H9 (cell line): ENCODE results near the gene FFAR1. TPM values are rescaled to one million over a fixed set of nuclear protein-coding genes. Genes with fewer than 3 reads are reported as not detected.

Source experiments
- DNase-seq: peaks from one replicate; pipeline ENCODE4 v3.0.0-alpha.2; 2017
- H2AFZ ChIP-seq: one replicate; pipeline ENCODE4 v1.6.1; 2013; ENCODE audit warnings: mild to moderate bottlenecking, low read length, control low read depth, moderate library complexity
- H2AK5ac ChIP-seq: 2 replicates; pipeline ENCODE4 v1.6.1; 2013; ENCODE audit warnings: low read length, control low read depth, mixed read lengths; ENCODE audit not compliant: insufficient read length
- H2BK120ac ChIP-seq: one replicate; pipeline ENCODE4 v1.6.1; 2013; ENCODE audit warnings: low read depth, mild to moderate bottlenecking, low read length, control low read depth, inconsistent platforms; ENCODE audit not compliant: poor library complexity, severe bottlenecking
- H2BK12ac ChIP-seq: 2 replicates; pipeline ENCODE4 v1.6.1; 2013; ENCODE audit warnings: low read length, control low read depth, mixed read lengths, low read depth; ENCODE audit not compliant: insufficient read length
- H2BK15ac ChIP-seq: 2 replicates; pipeline ENCODE4 v1.6.1; 2013; ENCODE audit warnings: low read depth, low read length, control low read depth
- H2BK20ac ChIP-seq: one replicate; pipeline ENCODE4 v1.6.1; 2013; ENCODE audit warnings: low read depth, mild to moderate bottlenecking, low read length, control low read depth, inconsistent platforms; ENCODE audit not compliant: poor library complexity, severe bottlenecking
- H2BK5ac ChIP-seq: 2 replicates; pipeline ENCODE4 v1.6.1; 2013; ENCODE audit warnings: low read length, control low read depth, mixed read lengths; ENCODE audit not compliant: insufficient read length
- H3K14ac ChIP-seq: 2 replicates; pipeline ENCODE4 v1.6.1; 2013; ENCODE audit warnings: low read length, control low read depth; ENCODE audit not compliant: insufficient read depth
- H3K18ac ChIP-seq: 2 replicates; pipeline ENCODE4 v1.6.1; 2013; ENCODE audit warnings: low read depth, mild to moderate bottlenecking, mixed read lengths, low read length, control low read depth; ENCODE audit not compliant: insufficient read length
- H3K23ac ChIP-seq: 2 replicates; pipeline ENCODE4 v1.6.1; 2013; ENCODE audit warnings: low read length, control low read depth, mixed read lengths, low read depth; ENCODE audit not compliant: insufficient read length
- H3K23me2 ChIP-seq: 2 replicates; pipeline ENCODE4 v1.6.1; 2013; ENCODE audit warnings: low read depth, mild to moderate bottlenecking, mixed read lengths, low read length, control low read depth; ENCODE audit not compliant: insufficient read length, poor library complexity, severe bottlenecking
- H3K27ac ChIP-seq: 2 replicates; pipeline ENCODE4 v1.5.1; 2013; ENCODE audit warnings: low read length, control low read depth, mixed read lengths, low read depth; ENCODE audit not compliant: insufficient read length
- H3K27me3 ChIP-seq: 2 replicates; pipeline ENCODE4 v1.6.1; 2013; ENCODE audit warnings: low read length, control low read depth, inconsistent platforms; ENCODE audit not compliant: insufficient read depth
- H3K4ac ChIP-seq: 2 replicates; pipeline ENCODE4 v1.6.1; 2013; ENCODE audit warnings: low read depth, mild to moderate bottlenecking, control low read depth, inconsistent platforms, low read length, moderate library complexity
- H3K4me1 ChIP-seq: 2 replicates; pipeline ENCODE4 v1.6.1; 2013; ENCODE audit warnings: low read length, control low read depth, inconsistent platforms; ENCODE audit not compliant: insufficient read depth
- H3K4me2 ChIP-seq: 2 replicates; pipeline ENCODE4 v1.6.1; 2013; ENCODE audit warnings: low read length, control low read depth, mixed read lengths; ENCODE audit not compliant: insufficient read length, insufficient read depth
- H3K56ac ChIP-seq: 2 replicates; pipeline ENCODE4 v1.6.1; 2013; ENCODE audit warnings: low read depth, mild to moderate bottlenecking, mixed read lengths, low read length, control low read depth; ENCODE audit not compliant: insufficient read length
- H3K79me1 ChIP-seq: 2 replicates; pipeline ENCODE4 v1.6.1; 2013; ENCODE audit warnings: low read depth, mild to moderate bottlenecking, moderate library complexity, low read length, control low read depth, inconsistent platforms; ENCODE audit not compliant: insufficient read depth, poor library complexity, severe bottlenecking
- H3K79me2 ChIP-seq: 2 replicates; pipeline ENCODE4 v1.6.1; 2013; ENCODE audit warnings: low read length, control low read depth, inconsistent platforms; ENCODE audit not compliant: insufficient read depth
- H3K9ac ChIP-seq: 2 replicates; pipeline ENCODE4 v1.6.1; 2013; ENCODE audit warnings: low read length, control low read depth, mixed read lengths; ENCODE audit not compliant: insufficient read length; ENCODE audit errors: extremely low read depth
- H3K9me3 ChIP-seq: one replicate; pipeline ENCODE4 v1.6.1; 2013; ENCODE audit warnings: low read depth, low read length, inconsistent platforms; ENCODE audit not compliant: control insufficient read depth
- H3T11ph ChIP-seq: one replicate; pipeline ENCODE4 v1.6.1; 2013; ENCODE audit warnings: mild to moderate bottlenecking, low read length, control low read depth, inconsistent platforms
- H4K20me1 ChIP-seq: one replicate; pipeline ENCODE4 v1.6.1; 2013; ENCODE audit not compliant: control insufficient read depth, insufficient read length, insufficient read depth
- H4K5ac ChIP-seq: 2 replicates; pipeline ENCODE4 v1.6.1; 2013; ENCODE audit warnings: low read depth, mild to moderate bottlenecking, mixed read lengths, low read length, control low read depth; ENCODE audit not compliant: insufficient read length
- H4K8ac ChIP-seq: replicated peaks from 2 replicates; pipeline ENCODE4 v1.6.1; 2013; ENCODE audit warnings: low read length, control low read depth, mixed read lengths, low read depth; ENCODE audit not compliant: insufficient read length
- H4K91ac ChIP-seq: 2 replicates; pipeline ENCODE4 v1.6.1; 2013; ENCODE audit warnings: low read depth, mild to moderate bottlenecking, moderate library complexity, mixed read lengths, low read length, control low read depth; ENCODE audit not compliant: insufficient read length
- H3K27ac Mint-ChIP-seq, 3 experiments: 2 replicates in 2 of 3; 3 replicates in 1 of 3; pipeline ENCODE4 v1.8.0; 2020 to 2021; ENCODE audit warnings: mixed read lengths in 3 of 3, mild to moderate bottlenecking in 1 of 3, moderate library complexity in 1 of 3
- H3K27me3 Mint-ChIP-seq: 2 replicates; pipeline ENCODE4 v1.8.0; 2021; ENCODE audit warnings: low read depth, mild to moderate bottlenecking, moderate library complexity, mixed read lengths
- H3K36me3 Mint-ChIP-seq, 3 experiments: 2 replicates in 2 of 3; 3 replicates in 1 of 3; pipeline ENCODE4 v1.8.0; 2020 to 2021; ENCODE audit warnings: low read depth in 3 of 3, mixed read lengths in 3 of 3; ENCODE audit not compliant: insufficient read depth in 1 of 3
- H3K4me1 Mint-ChIP-seq, 2 experiments: 2 replicates each; pipeline ENCODE4 v1.8.0; 2020; ENCODE audit warnings: mixed read lengths in 2 of 2
- H3K4me3 Mint-ChIP-seq, 2 experiments: 2 replicates in 1 of 2; 3 replicates in 1 of 2; pipeline ENCODE4 v1.8.0; 2020 to 2021; ENCODE audit warnings: mild to moderate bottlenecking in 2 of 2, mixed read lengths in 2 of 2, moderate library complexity in 1 of 2
- H3K9me3 Mint-ChIP-seq, 2 experiments: 2 replicates in 1 of 2; 3 replicates in 1 of 2; pipeline ENCODE4 v1.8.0; 2020; ENCODE audit warnings: mild to moderate bottlenecking in 2 of 2, mixed read lengths in 2 of 2, moderate library complexity in 1 of 2
- WGBS: extraction: QIAGEN DNeasy Blood & Tissue Kit; methylation state at CpG from one replicate; pipeline ENCODE4 v1.1.7; 2013; ENCODE audit warnings: missing lambda C conversion rate, low lambda C conversion rate, mixed read lengths; ENCODE audit not compliant: insufficient read length; ENCODE audit errors: extremely low coverage; 5-methylcytosine and 5-hydroxymethylcytosine counted together
- total RNA-seq: library from RNA; stranded (reverse); gene quantifications from 2 replicates; pipeline ENCODE4 v1.2.1, GENCODE V29; 2021
- TF ChIP-seq, protein P1 (sequence below): fragments of 200-600 bp; sonication (generic); conservative IDR thresholded peaks from 3 replicates; pipeline ENCODE4 v1.8.0; 2021; ENCODE audit warnings: antibody characterized with exemption, mild to moderate bottlenecking

The FFAR1 gene
- total RNA-seq, 1 experiment from 2014 or later, result not detected

DNA sequence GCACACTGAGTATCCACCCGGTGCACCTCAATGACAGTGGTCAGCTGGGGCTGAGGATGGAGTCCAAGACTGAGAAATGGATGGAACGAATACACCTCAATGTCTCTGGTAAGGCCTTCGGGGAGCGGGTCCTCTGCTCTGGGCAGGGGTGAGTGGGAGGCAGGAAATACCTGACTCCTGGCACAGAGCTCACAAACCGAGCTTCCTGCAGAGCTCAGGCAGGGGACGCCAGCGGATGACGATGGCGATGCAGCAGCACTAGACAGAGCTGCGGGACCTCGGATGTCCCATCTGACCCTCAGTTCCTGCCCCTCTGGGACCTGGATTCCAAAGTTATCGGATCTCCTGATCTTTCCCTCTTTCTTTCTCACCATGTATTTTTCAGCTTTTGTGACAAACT, 14.9 kb upstream of the FFAR1 start:
- Histone ChIP-seq H3K9me3 (no peaks in the 10 kb centered on the region), H3K18ac (no peak overlapping the region), H4K91ac (no peak overlapping the region), H3K4me1 (peaks cover 9% of the 10 kb centered on the region; the same call in 1 of the 2 replicates), H3K23me2 (no peaks in the 10 kb centered on the region), H3K4ac (no peak overlapping the region), H3K79me1 (no peaks in the 10 kb centered on the region), H2BK15ac (no peak overlapping the region), H4K20me1 (no peaks in the 10 kb centered on the region), H3K14ac (no peak overlapping the region), H4K5ac (no peak overlapping the region), H3K27ac (no peak overlapping the region), H2AFZ (no peak overlapping the region), H3K27me3 (no peaks in the 10 kb centered on the region), H3T11ph (no peak overlapping the region), H3K23ac (no peak overlapping the region), H3K9ac (no peak overlapping the region), H2BK12ac (no peak overlapping the region), H2BK120ac (no peak overlapping the region), H3K56ac (no peak overlapping the region), H2AK5ac (no peak overlapping the region), H3K4me2 (no peak overlapping the region), H4K8ac (no peak overlapping the region), H2BK20ac (no peak overlapping the region), H3K79me2 (no peaks in the 10 kb centered on the region), H2BK5ac (no peak overlapping the region)
- TF ChIP-seq, protein P1, sequence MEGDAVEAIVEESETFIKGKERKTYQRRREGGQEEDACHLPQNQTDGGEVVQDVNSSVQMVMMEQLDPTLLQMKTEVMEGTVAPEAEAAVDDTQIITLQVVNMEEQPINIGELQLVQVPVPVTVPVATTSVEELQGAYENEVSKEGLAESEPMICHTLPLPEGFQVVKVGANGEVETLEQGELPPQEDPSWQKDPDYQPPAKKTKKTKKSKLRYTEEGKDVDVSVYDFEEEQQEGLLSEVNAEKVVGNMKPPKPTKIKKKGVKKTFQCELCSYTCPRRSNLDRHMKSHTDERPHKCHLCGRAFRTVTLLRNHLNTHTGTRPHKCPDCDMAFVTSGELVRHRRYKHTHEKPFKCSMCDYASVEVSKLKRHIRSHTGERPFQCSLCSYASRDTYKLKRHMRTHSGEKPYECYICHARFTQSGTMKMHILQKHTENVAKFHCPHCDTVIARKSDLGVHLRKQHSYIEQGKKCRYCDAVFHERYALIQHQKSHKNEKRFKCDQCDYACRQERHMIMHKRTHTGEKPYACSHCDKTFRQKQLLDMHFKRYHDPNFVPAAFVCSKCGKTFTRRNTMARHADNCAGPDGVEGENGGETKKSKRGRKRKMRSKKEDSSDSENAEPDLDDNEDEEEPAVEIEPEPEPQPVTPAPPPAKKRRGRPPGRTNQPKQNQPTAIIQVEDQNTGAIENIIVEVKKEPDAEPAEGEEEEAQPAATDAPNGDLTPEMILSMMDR, result no peak
- H3K9me3 Mint-ChIP-seq, result no peaks in the 10 kb centered on the region
- peaks cover 10 to 12% of the 10 kb centered on the region in 2 experiments for H3K4me1 Mint-ChIP-seq
- H3K36me3 Mint-ChIP-seq, result no peaks in the 10 kb centered on the region
- no CpG with 5 or more reads among the region's 12 CpGs for WGBS
- no peak for DNase-seq
- H3K4me3 Mint-ChIP-seq, result no peak overlapping the region
- H3K27me3 Mint-ChIP-seq, result peaks cover 5% of the 10 kb centered on the region
- H3K27ac Mint-ChIP-seq, result no peak overlapping the region
